H1 (cell line): ENCODE results near the gene CYP2A6. TPM values are rescaled to one million over a fixed set of nuclear protein-coding genes. Genes with fewer than 3 reads are reported as not detected.

ENCODE experiments used
- RAD21 ChIP-seq, 2 experiments: IDR thresholded peaks in 1 of 2; conservative IDR thresholded peaks in 1 of 2; 2 replicates each; pipeline ENCODE4 v1.6.1; 2011; ENCODE audit warnings: low read depth in 2 of 2, low read length in 2 of 2, improper control_type of control experiment in 1 of 2, inconsistent platforms in 1 of 2, mild to moderate bottlenecking in 1 of 2, moderate library complexity in 1 of 2
- RBBP5 ChIP-seq: IDR thresholded peaks from 2 replicates; pipeline ENCODE4 v1.7.1; 2012; ENCODE audit warnings: low read depth, mild to moderate bottlenecking, inconsistent platforms, low read length, moderate library complexity, borderline replicate concordance
- RNF2 ChIP-seq: fragments of 200-900, 300-1000 bp; sonication (generic); IDR thresholded peaks from 2 replicates; pipeline ENCODE4 v1.7.1; 2016; ENCODE audit warnings: borderline replicate concordance, low read depth, mild to moderate bottlenecking, antibody characterized with exemption, low read length; ENCODE audit not compliant: poor library complexity, severe bottlenecking; ENCODE audit errors: missing control alignments
- SRF ChIP-seq: IDR thresholded peaks from 2 replicates; pipeline ENCODE4 v1.6.1; 2011; ENCODE audit warnings: mild to moderate bottlenecking, low read depth, low read length, moderate library complexity
- TAF1 ChIP-seq: IDR thresholded peaks from 2 replicates; pipeline ENCODE4 v1.6.1; 2011; ENCODE audit warnings: mild to moderate bottlenecking, low read depth, low read length
- polyA plus RNA-seq, 7 experiments: library from polyadenylated mRNA; depleted of rRNA in 3 of 7; stranded (reverse) in 5 of 7; unstranded in 2 of 7; fragments of >200 nt in 5 of 7; fragments of 200-250 nt in 2 of 7; gene quantifications; 1 replicate in 5 of 7; 2 replicates in 1 of 7; 4 replicates in 1 of 7; pipeline versions ENCODE4 v1.2.1 to v1.2.3, GENCODE V29; 2011 to 2013; ENCODE audit warnings: missing spikeins in 2 of 7, mixed read lengths in 2 of 7
- total RNA-seq: library from RNA; stranded (reverse); fragmentation: NEBNext Ultra II Directional; extraction: Animal tissue kit (Norgen Biotek cat#: 25700); gene quantifications from 2 replicates; pipeline ENCODE4 v1.2.1, GENCODE V29; 2021

The CYP2A6 gene
- total and polyA plus RNA-seq, 2 of the 8 experiments (the other 6 are each of a cell fraction or from before 2014, with no cell fraction given), result 0.33 TPM; not detected in 1

DNA sequence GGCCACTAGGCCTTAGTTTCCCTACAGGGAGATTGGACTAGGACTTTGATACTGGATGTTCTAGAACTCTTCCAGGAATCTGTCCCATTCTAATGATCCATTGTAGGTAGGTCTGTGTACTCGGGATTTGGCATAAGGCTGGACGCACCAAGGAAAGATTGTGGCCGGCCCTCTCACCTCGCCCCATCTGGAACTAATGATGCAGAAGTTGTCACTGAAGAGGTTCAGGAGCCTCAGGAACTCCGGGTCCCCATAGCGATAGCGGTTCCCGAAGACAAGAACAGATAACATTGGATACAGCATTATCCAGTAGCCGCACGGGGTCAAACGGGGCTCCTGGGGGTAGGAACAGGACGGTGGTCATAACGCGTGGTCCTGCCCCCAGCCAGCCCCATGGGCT, 40.1 kb downstream of the CYP2A6 start (continued):
- TF ChIP-seq RBBP5, result no peak
- no peak for TF ChIP-seq SRF
- no peak for TF ChIP-seq RAD21 (IDR thresholded peaks at IDR 0.05 in 1 of 2, conservative IDR thresholded peaks at IDR 0.05 in 1 of 2; ENCODE audit: low read depth in 2 of 2, low read length in 2 of 2)
- no peak for TF ChIP-seq TAF1
- no peak for TF ChIP-seq RNF2
- TF ChIP-seq, all 59 proteins: peak for 0
